AG10803 (cell line): ENCODE results near the gene FTO.
"Not testable (repeated sequence)": the region's sequence is repeated elsewhere in the genome, so short reads cannot be mapped to it uniquely, and the experiment has no call there.

ENCODE experiments used
- DNase-seq: peaks from one replicate; pipeline ENCODE4 v3.0.0; 2010; ENCODE audit warnings: low read depth
- H3K4me3 ChIP-seq: 2 replicates; pipeline ENCODE4 v1.5.1; 2011; ENCODE audit warnings: mild to moderate bottlenecking, low read length, control low read depth
- TF ChIP-seq, protein P1 (sequence below): conservative IDR thresholded peaks from 2 replicates; pipeline ENCODE4 v1.5.1; 2011; ENCODE audit warnings: mild to moderate bottlenecking, low read length, control low read depth, inconsistent platforms

Gene FTO

DNA sequence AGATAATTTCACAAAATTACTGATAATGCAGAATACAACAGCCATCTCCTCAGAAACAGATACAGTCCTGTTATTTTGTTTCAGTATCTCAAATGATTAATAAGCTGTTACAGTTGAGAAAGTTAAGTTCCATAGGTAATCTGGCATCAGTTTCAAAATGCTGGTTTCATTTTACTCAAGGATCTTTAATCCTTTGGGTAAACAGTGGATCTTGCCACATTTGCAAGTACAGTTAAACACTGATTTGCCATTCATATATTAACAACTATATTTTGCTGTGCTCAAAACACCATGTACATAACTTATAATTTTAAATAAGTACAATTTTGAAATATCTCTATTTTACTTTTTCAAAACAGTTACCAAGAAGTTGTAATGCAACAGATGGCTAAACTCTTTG is 31.5 kb upstream of the FTO start:
- H3K4me3 ChIP-seq, result peak overlapping the region; percentile 24
- TF ChIP-seq, protein P1, sequence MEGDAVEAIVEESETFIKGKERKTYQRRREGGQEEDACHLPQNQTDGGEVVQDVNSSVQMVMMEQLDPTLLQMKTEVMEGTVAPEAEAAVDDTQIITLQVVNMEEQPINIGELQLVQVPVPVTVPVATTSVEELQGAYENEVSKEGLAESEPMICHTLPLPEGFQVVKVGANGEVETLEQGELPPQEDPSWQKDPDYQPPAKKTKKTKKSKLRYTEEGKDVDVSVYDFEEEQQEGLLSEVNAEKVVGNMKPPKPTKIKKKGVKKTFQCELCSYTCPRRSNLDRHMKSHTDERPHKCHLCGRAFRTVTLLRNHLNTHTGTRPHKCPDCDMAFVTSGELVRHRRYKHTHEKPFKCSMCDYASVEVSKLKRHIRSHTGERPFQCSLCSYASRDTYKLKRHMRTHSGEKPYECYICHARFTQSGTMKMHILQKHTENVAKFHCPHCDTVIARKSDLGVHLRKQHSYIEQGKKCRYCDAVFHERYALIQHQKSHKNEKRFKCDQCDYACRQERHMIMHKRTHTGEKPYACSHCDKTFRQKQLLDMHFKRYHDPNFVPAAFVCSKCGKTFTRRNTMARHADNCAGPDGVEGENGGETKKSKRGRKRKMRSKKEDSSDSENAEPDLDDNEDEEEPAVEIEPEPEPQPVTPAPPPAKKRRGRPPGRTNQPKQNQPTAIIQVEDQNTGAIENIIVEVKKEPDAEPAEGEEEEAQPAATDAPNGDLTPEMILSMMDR, result no peak
- no peak for DNase-seq

DNA sequence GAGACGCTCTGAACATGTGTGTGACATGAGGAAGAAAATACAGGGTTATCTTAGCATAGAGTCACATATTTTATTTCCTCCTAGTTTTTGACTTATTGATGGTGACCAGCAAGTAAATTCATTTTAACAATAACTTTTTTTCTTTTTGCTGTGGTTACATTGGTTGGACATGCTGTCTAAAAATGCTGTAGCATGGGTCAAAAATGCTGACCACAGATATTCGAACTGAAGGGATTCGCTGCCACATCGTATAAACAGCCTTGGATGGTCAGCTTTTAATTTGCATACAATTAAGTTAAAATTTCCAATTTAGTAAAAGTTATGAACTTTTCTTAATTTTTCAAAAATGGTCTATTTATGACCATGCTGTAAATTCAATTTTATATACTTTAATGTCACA is 30.8 kb upstream of the FTO start:
- no peak overlapping the region for H3K4me3 ChIP-seq
- peak; percentile 66 for DNase-seq
- TF ChIP-seq, protein P1, result no peak

DNA sequence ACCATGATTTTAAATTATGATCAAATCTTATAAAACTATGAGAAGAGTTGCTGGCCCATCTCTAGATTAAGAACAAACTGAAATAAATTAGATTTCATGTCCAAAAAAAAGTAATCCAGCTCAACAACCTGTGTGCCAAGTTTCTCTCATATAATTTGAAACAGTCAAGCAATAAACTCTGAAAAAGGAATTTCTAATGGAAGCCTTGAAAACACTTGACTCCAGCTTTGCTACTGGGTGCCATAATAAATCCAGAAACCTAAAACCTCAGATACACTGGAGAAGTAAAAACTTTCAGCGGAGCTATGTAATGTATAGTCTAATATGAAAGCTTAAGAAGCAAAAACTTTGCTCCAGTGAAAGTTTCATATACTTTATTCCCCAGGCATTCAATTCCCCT is 25.8 kb upstream of the FTO start:
- TF ChIP-seq, protein P1, result no peak
- no peak for DNase-seq
- H3K4me3 ChIP-seq, result no peak overlapping the region

DNA sequence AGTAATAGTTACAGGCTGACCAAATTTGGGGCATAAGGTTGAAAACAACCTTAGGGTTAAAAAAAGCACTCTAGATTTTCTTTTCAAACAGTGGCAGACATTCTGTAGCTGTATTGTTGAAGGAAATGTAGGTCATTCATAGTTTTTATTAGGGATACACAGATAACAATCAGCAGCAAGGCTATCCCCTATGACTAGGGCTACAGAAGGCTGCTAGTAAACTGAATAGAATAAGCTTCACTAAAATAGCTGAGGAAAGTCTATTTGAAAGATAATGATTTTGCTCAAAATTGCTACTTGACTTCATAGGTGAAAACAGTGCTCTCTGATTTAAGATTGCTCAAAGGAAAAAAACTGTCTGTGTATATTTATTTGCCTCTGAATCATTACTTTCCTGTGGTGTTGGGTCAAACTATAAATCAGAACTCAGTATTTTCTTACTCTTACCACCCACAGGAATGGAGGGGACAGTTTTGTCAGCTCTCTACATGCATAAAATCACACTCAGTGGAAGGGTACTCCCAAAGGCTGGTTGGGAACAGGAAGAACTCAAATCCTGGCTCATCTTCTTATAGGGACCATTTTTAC is 25.1 kb upstream of the FTO start:
- DNase-seq, result no peak
- no peak overlapping the region for H3K4me3 ChIP-seq
- TF ChIP-seq, protein P1, result no peak

DNA sequence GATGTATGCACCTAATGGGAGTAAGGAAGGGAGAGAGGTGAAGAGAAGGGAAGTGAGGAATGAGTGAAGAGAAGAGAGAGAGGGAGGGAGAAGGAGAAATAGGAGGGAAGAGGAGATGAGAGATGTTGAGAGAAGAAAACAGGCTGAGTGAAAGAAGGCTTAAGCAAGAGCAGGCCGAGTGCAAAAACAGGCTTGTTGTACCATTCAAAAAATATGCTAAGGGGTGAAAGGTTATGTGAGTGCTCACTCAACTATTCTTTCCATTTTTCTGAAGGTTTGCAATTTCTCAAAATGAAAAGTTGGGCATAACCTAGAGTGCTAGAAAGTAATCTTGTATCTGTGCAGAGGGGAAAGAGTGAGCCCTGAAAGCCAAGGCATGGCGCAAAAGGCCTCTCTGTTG is 23.2 kb upstream of the FTO start:
- no peak for DNase-seq
- no peak overlapping the region for H3K4me3 ChIP-seq
- TF ChIP-seq, protein P1, result no peak

DNA sequence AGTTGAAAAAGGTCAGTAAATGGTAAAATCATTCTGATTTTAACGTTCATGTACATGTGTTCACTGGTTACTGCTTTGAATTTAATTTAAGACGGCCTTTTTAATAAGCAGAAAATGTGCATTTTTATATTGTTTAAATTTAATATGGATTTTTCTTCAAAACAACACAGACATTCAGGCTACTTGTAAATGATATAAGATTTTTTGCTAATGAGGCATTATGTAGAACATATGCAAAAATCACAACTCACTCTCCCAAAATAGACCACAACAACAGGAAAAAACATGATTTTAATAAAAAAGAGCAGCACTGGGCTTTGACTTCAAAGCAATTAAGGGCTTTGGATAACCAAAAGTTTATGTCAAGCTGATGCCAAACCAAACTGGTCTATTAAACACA is 22.6 kb upstream of the FTO start:
- DNase-seq, result no peak
- TF ChIP-seq, protein P1, result no peak
- no peak overlapping the region for H3K4me3 ChIP-seq

DNA sequence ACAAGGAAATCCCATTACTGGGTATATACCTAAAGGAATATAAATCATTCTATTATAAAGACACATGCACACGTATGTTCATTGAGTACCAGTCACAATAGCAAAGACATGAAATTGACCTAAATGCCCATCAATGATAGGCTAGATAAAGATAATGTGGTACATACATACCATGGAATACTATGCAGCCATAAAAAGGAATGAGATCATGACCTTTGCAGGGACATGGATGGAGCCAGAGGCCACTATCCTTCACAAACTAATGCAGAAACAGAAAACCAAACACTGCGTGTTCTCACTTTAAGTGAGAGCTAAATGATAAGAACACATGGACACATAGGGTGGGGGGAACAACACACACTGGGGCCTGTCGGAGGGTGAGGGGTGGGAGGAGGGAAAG is 18.6 kb upstream of the FTO start:
- not testable (repeated sequence) for DNase-seq, H3K4me3 ChIP-seq

DNA sequence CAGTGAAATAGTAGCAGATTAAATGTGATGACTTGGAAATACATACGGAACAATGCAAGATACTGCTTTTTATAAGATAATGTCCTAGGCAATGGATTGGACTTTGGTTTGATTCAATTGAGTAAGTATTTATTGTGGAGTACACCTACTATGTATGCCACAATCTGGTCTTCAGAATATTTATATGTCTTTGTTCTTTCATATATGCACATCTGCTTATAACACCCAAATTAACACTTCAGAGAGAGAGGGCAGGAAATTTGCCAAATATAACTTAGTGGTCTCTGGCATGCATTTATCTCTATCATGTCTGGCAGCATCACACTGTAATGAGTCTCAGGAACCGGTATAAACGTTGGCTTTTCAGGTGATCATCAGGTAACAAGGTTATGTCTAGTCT is 17.2 kb upstream of the FTO start:
- H3K4me3 ChIP-seq, result no peak overlapping the region
- no peak for DNase-seq
- TF ChIP-seq, protein P1, result no peak
